ENCODE measurements around the gene EFNA5. TPM values are rescaled to one million over a fixed set of nuclear protein-coding genes. Genes with fewer than 3 reads are reported as not detected.

EFNA5 gene
- total and polyA plus RNA-seq, 2 of the 8 experiments (the other 6 are each of a cell fraction or from before 2014, with no cell fraction given), result 9.6 to 21.8 TPM

- Histone ChIP-seq H3K4me2 (ENCODE audit: insufficient read depth in 1 of 2, low read depth in 2 of 2, low read length in 2 of 2) (no peak overlapping the region), H3K4me3 (ENCODE audit: extremely low read depth in 1 of 4, insufficient read depth in 2 of 4, low read depth in 3 of 4, low read length in 4 of 4) (no peak overlapping the region), H2BK120ac (replicated peaks; ENCODE audit: low read depth, low read length) (no peak overlapping the region), H3K36me3 (ENCODE audit: control insufficient read depth in 2 of 4, insufficient read depth in 4 of 4, low read length in 3 of 4) (no peaks in the 10 kb centered on the region), H3K9ac (replicated peaks in 1 of 4; ENCODE audit: extremely low read depth in 1 of 4, low read depth in 3 of 4, low read length in 3 of 4) (no peak overlapping the region), H2BK12ac (ENCODE audit: low read depth, low read length) (no peak overlapping the region), H2BK20ac (ENCODE audit: low read length) (no peak overlapping the region), H3K27me3 (replicated peaks in 1 of 4; ENCODE audit: control insufficient read depth in 3 of 4, extremely low read depth in 1 of 4, insufficient read depth in 3 of 4, low read length in 3 of 4) (no peaks in the 10 kb centered on the region), H2BK15ac (ENCODE audit: low read length) (no peak overlapping the region), H3K23me2 (ENCODE audit: low read depth, low read length) (no peaks in the 10 kb centered on the region), H4K8ac (ENCODE audit: extremely low read depth, insufficient read depth, low read length) (no peak overlapping the region), H4K20me1 (replicated peaks in 1 of 2; ENCODE audit: control insufficient read depth in 1 of 2, insufficient read depth in 2 of 2, low read length in 2 of 2) (peaks cover 0 to 4% of the 10 kb centered on the region in 2 experiments), H3K9me3 (ENCODE audit: insufficient read depth in 2 of 2, low read depth in 1 of 2, low read length in 1 of 2) (no peaks in the 10 kb centered on the region), H3K14ac (ENCODE audit: insufficient read length) (no peak overlapping the region), H3K27ac (ENCODE audit: low read depth, low read length) (no peak overlapping the region), H3K4ac (replicated peaks; ENCODE audit: insufficient read length, low read depth, low read length) (no peak overlapping the region), H3K18ac (ENCODE audit: extremely low read depth, low read length) (no peak overlapping the region), H3K79me2 (ENCODE audit: control insufficient read depth in 1 of 2, insufficient read depth in 2 of 2, low read length in 2 of 2) (0 out of 4 replicates have a peak, but pooled peaks cover 0 to 7% of the 10 kb centered on the region in 2 experiments), H2AFZ (ENCODE audit: low read length) (no peak overlapping the region), H3K4me1 (replicated peaks in 1 of 4; ENCODE audit: control insufficient read depth in 3 of 4, insufficient read depth in 4 of 4, low read length in 3 of 4) (peaks cover 6 to 18% (median 11%) of the 10 kb centered on the region in 4 experiments; a peak in 5 of 7 replicates), H4K5ac (ENCODE audit: insufficient read length, low read depth, low read length) (no peak overlapping the region), H3K79me1 (ENCODE audit: low read depth, low read length) (peaks cover 6% of the 10 kb centered on the region), H4K91ac (replicated peaks; ENCODE audit: insufficient read length, low read length) (no peak overlapping the region), H3K23ac (ENCODE audit: insufficient read length) (no peak overlapping the region), H2AK5ac (ENCODE audit: low read depth, low read length) (no peak overlapping the region), H2BK5ac (ENCODE audit: low read depth, low read length) (no peak overlapping the region), H3K56ac (replicated peaks; ENCODE audit: insufficient read length, low read depth, low read length) (no peak overlapping the region)
- no peak for FAIRE-seq
- CTCF ChIA-PET (ENCODE audit: partially characterized antibody), result interaction anchor here (1.2 kb wide), 1 partner anchor 19 kb away, joined by 3 read pairs; no protein-coding TSS in a partner anchor
- DNase-seq (ENCODE audit: low read depth in 1 of 2, low spot score in 2 of 2), result no peak
- POLR2A ChIA-PET (ENCODE audit: partially characterized antibody), result no interaction called here
- TF ChIP-seq GTF2F1 (IDR thresholded peaks at IDR 0.05; ENCODE audit: borderline replicate concordance, low read depth, low read length) (no peak), BRCA1 (IDR thresholded peaks at IDR 0.05; ENCODE audit: low read depth, low read length) (no peak), RFX5 (IDR thresholded peaks at IDR 0.05; ENCODE audit: borderline replicate concordance, low read depth, low read length) (no peak), CREB1 (IDR thresholded peaks at IDR 0.05) (no peak), HDAC2 (IDR thresholded peaks at IDR 0.05; ENCODE audit: borderline replicate concordance in 1 of 2, low read depth in 2 of 2, low read length in 2 of 2) (no peak), SIRT6 (IDR thresholded peaks at IDR 0.05; ENCODE audit: low read length) (no peak), SP1 (IDR thresholded peaks at IDR 0.05; ENCODE audit: low read depth, low read length) (no peak), PHF8 (conservative IDR thresholded peaks at IDR 0.05; ENCODE audit: low read depth, low read length) (no peak)
- 88% methylated on average over 10 of the region's 10 CpGs; no CpG with 5 or more reads in 1 of the 2 experiments for WGBS, 2 experiments (ENCODE audit: extremely low coverage in 1 of 2, insufficient coverage in 1 of 2, insufficient read length in 1 of 2, insufficient replicate concordance in 2 of 2, low coverage in 1 of 2, low lambda C conversion rate in 2 of 2, missing lambda C conversion rate in 1 of 2)
Measured at GRCh38 chr5:107532169-107532878, 138.4 kb downstream of the EFNA5 start.

Measured in H1 (cell line).